ENCODE data around the gene HMGCL.

DNA sequence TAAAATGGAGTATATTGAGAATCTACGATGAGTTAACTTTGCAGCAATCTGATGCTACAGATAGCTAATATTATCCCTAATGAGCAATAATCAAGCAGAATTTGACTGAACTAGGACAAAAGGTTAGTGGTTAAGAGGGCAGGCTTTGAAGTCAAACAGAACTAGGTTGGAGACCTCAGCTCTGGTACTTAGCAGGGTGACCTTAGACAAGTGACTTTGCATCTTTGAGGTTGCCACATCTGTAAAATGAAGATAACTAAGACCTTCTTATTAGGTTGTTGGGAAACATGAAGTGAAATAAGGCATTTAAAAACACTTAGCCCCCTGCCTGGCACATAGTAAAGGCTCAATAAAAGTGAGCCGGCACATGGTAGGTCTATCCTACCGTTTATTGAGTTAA is 47.2 kb upstream of the HMGCL start:
- TF ChIP-seq TAF1 (IDR thresholded peaks at IDR 0.05; ENCODE audit: borderline replicate concordance, low read depth, low read length) = no peak
- TF ChIP-seq POLR2A (IDR thresholded peaks at IDR 0.05; ENCODE audit: low read depth, low read length) = no peak
- no peak for TF ChIP-seq POLR2AphosphoS5 (IDR thresholded peaks at IDR 0.05; ENCODE audit: low read depth, low read length)

Data from GM12892 (cell line).